Neural progenitor cell (in vitro differentiated cells): ENCODE measurements around the gene RAB6A.
"Not testable (repeated sequence)": the region's sequence is repeated elsewhere in the genome, so short reads cannot be mapped to it uniquely, and the experiment has no call there.

Experiments
- EZH2 ChIP-seq: fragments of 200-600 bp; sonication (generic); IDR thresholded peaks from 2 replicates; pipeline ENCODE4 v1.6.1; 2017; ENCODE audit warnings: antibody characterized with exemption, mild to moderate bottlenecking, moderate library complexity
- TF ChIP-seq, protein P1 (sequence below): fragments of 200-600 bp; sonication (generic); IDR thresholded peaks from 2 replicates; pipeline ENCODE4 v1.5.1; 2017; ENCODE audit warnings: antibody characterized with exemption, mild to moderate bottlenecking

- TF ChIP-seq, protein P1, sequence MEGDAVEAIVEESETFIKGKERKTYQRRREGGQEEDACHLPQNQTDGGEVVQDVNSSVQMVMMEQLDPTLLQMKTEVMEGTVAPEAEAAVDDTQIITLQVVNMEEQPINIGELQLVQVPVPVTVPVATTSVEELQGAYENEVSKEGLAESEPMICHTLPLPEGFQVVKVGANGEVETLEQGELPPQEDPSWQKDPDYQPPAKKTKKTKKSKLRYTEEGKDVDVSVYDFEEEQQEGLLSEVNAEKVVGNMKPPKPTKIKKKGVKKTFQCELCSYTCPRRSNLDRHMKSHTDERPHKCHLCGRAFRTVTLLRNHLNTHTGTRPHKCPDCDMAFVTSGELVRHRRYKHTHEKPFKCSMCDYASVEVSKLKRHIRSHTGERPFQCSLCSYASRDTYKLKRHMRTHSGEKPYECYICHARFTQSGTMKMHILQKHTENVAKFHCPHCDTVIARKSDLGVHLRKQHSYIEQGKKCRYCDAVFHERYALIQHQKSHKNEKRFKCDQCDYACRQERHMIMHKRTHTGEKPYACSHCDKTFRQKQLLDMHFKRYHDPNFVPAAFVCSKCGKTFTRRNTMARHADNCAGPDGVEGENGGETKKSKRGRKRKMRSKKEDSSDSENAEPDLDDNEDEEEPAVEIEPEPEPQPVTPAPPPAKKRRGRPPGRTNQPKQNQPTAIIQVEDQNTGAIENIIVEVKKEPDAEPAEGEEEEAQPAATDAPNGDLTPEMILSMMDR = not testable (repeated sequence)
- not testable (repeated sequence) for TF ChIP-seq EZH2
Observed at GRCh38 chr11:73735959-73736358, 24.9 kb downstream of the RAB6A start.
